ENCODE results near the gene APBB1IP. TPM values are rescaled to one million over a fixed set of nuclear protein-coding genes. Genes with fewer than 3 reads are reported as not detected.
A peak's percentile ranks its signal among the peaks of the same experiment; 100 is the strongest.

Gene APBB1IP
- total RNA-seq, 1 donor from 2014 or later: not detected

- TF ChIP-seq EZH2 (IDR thresholded peaks at IDR 0.05): no peak
- no peak for TF ChIP-seq EZH2phosphoT487 (IDR thresholded peaks at IDR 0.05)
- TF ChIP-seq, protein P1, sequence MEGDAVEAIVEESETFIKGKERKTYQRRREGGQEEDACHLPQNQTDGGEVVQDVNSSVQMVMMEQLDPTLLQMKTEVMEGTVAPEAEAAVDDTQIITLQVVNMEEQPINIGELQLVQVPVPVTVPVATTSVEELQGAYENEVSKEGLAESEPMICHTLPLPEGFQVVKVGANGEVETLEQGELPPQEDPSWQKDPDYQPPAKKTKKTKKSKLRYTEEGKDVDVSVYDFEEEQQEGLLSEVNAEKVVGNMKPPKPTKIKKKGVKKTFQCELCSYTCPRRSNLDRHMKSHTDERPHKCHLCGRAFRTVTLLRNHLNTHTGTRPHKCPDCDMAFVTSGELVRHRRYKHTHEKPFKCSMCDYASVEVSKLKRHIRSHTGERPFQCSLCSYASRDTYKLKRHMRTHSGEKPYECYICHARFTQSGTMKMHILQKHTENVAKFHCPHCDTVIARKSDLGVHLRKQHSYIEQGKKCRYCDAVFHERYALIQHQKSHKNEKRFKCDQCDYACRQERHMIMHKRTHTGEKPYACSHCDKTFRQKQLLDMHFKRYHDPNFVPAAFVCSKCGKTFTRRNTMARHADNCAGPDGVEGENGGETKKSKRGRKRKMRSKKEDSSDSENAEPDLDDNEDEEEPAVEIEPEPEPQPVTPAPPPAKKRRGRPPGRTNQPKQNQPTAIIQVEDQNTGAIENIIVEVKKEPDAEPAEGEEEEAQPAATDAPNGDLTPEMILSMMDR (IDR thresholded peaks at IDR 0.05): peak; percentile 91
- H3K9me3 ChIP-seq (ENCODE audit: low read depth): no peaks in the 10 kb centered on the region
- peak; percentile 66 for DNase-seq (ENCODE audit: low spot score)
- H3K36me3 ChIP-seq: no peaks in the 10 kb centered on the region
- H3K27ac Mint-ChIP-seq: no peak overlapping the region
- no peaks in the 10 kb centered on the region for H3K27me3 ChIP-seq
- no peak overlapping the region for H3K4me3 ChIP-seq
- H2AFZ ChIP-seq (replicated peaks): peak overlapping the region; percentile 22
- H3K27me3 Mint-ChIP-seq (ENCODE audit: insufficient read depth, low read depth): peaks cover 3% of the 10 kb centered on the region
- no peak overlapping the region for H3K9ac ChIP-seq
- no peaks in the 10 kb centered on the region for H3K4me1 ChIP-seq
- no peak overlapping the region for H3K4me2 ChIP-seq
- H4K20me1 ChIP-seq (ENCODE audit: low read depth): no peaks in the 10 kb centered on the region
- H3K79me2 ChIP-seq (ENCODE audit: low read depth): no peaks in the 10 kb centered on the region
- no peaks in the 10 kb centered on the region for H3K4me1 Mint-ChIP-seq
- no peak overlapping the region for H3K4me3 Mint-ChIP-seq
- no peak overlapping the region for H3K27ac ChIP-seq
- no peaks in the 10 kb centered on the region for H3F3A ChIP-seq (ENCODE audit: low read depth)
- H3K36me3 Mint-ChIP-seq: no peaks in the 10 kb centered on the region
- H3K9me3 Mint-ChIP-seq: no peaks in the 10 kb centered on the region
Measured at GRCh38 chr10:26556748-26557640, 118.9 kb downstream of the APBB1IP start.

DNA sequence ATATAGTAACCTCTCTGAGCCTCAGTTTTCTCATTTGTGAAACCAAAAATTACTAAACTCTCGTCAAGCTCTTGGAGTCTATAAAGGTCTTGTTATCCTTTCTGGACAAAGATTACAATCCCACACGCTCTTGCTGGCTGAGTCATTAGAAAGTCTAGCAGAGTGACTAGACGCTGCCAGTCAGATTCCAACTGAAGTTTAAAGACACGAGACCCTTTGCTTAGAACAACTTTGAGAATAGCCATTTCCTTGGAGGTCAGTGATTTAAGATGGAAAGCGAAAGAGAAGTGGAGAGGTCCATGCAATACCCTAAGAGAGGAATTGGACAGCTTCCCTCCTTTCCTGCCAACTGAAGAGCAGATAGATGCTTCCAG, 119.5 kb downstream of the APBB1IP start:
- no peak overlapping the region for H3K27ac ChIP-seq
- H3K27ac Mint-ChIP-seq: no peak overlapping the region

DNA sequence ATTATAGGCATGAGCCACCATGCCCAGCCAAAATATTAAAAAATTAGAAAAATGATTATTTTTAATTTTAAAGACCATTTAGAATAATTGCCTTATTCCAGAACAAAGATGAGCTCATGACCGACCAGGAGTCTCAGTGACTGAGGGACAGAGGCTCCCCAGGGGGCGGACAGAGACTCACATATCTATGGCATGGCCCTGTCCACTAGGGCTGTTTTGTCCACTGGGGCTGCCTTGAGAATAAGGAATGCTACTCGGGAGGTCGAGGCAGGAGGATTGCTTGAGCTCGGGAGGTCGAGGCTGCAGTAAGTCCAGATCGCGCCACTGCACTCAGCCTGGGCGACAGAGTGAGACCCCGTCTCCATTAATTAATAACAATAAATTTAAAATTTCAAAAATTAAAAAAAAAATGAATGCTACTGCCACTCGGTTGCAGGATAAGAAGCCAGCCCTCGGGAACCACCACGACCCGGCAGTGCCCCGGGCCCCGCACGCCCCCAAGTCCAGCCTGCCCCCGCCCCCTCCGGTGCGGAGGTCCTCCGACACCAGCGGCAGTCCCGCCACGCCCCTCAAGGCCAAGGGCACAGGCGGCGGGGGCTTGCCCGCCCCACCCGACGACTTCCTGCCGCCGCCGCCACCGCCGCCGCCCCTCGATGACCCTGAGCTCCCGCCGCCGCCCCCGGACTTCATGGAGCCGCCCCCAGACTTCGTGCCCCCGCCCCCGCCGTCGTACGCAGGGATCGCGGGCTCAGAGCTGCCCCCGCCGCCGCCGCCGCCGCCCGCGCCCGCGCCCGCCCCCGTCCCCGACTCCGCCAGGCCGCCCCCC, 128.6 kb downstream of the APBB1IP start:
- Histone ChIP-seq H3K9me3 (ENCODE audit: low read depth) (no peaks in the 10 kb centered on the region), H3K4me2 (peak overlapping the region; percentile 95), H3K9ac (no peak overlapping the region), H2AFZ (replicated peaks) (peak overlapping the region; percentile 75), H3K4me1 (no peaks in the 10 kb centered on the region), H3K36me3 (no peaks in the 10 kb centered on the region), H4K20me1 (ENCODE audit: low read depth) (no peaks in the 10 kb centered on the region), H3K27me3 (peaks cover 51% of the 10 kb centered on the region), H3K27ac (no peak overlapping the region), H3K79me2 (ENCODE audit: low read depth) (no peaks in the 10 kb centered on the region), H3K4me3 (peak overlapping the region; percentile 54), H3F3A (ENCODE audit: low read depth) (peaks cover 5% of the 10 kb centered on the region)
- no peaks in the 10 kb centered on the region for H3K36me3 Mint-ChIP-seq
- peak overlapping the region; percentile 84 for H3K4me3 Mint-ChIP-seq
- no peak for TF ChIP-seq EZH2phosphoT487 (IDR thresholded peaks at IDR 0.05)
- TF ChIP-seq, protein P1 (IDR thresholded peaks at IDR 0.05): no peak
- no peak for TF ChIP-seq EZH2 (IDR thresholded peaks at IDR 0.05)
- peaks cover 2% of the 10 kb centered on the region for H3K9me3 Mint-ChIP-seq
- peak; percentile 48 for DNase-seq (ENCODE audit: low spot score)
- H3K27me3 Mint-ChIP-seq (ENCODE audit: insufficient read depth, low read depth): peaks cover 5% of the 10 kb centered on the region
- H3K27ac Mint-ChIP-seq: no peak overlapping the region
- H3K4me1 Mint-ChIP-seq: no peaks in the 10 kb centered on the region

More for the DNA sequence above, 119.5 kb downstream of the APBB1IP start:
- Histone ChIP-seq H2AFZ (replicated peaks) (no peak overlapping the region), H3K36me3 (no peaks in the 10 kb centered on the region), H3K79me2 (ENCODE audit: low read depth) (no peaks in the 10 kb centered on the region), H4K20me1 (ENCODE audit: low read depth) (no peaks in the 10 kb centered on the region), H3K9ac (no peak overlapping the region), H3F3A (ENCODE audit: low read depth) (no peaks in the 10 kb centered on the region), H3K4me1 (no peaks in the 10 kb centered on the region), H3K4me2 (no peak overlapping the region), H3K4me3 (no peak overlapping the region), H3K9me3 (ENCODE audit: low read depth) (no peaks in the 10 kb centered on the region), H3K27me3 (no peaks in the 10 kb centered on the region)
- TF ChIP-seq EZH2 (IDR thresholded peaks at IDR 0.05): no peak
- TF ChIP-seq EZH2phosphoT487 (IDR thresholded peaks at IDR 0.05): no peak
- TF ChIP-seq, protein P1 (IDR thresholded peaks at IDR 0.05): no peak
- Mint-ChIP-seq H3K27me3 (ENCODE audit: insufficient read depth, low read depth) (peaks cover 3% of the 10 kb centered on the region), H3K36me3 (no peaks in the 10 kb centered on the region), H3K9me3 (no peaks in the 10 kb centered on the region), H3K4me1 (no peaks in the 10 kb centered on the region), H3K4me3 (no peak overlapping the region)
- DNase-seq (ENCODE audit: low spot score): no peak
